IMR-90 (cell line): ENCODE data around the gene C10orf90. TPM values are rescaled to one million over a fixed set of nuclear protein-coding genes. Genes with fewer than 3 reads are reported as not detected.

Source experiments
- ATAC-seq: fragments of 200-7000 bp; cut with Tn5 transposase; 2 replicates; pipeline ENCODE4 v1.9.1; 2020; ENCODE audit warnings: low read depth, mild to moderate bottlenecking, moderate library complexity
- BruUV-seq: library from RNA; stranded (reverse); fragments of 400-500 nt; replicated peaks from 2 replicates; lab custom pipeline; 2021; lab: Mats Ljungman, UMichigan
- CTCF ChIA-PET: fragments of 300-600 bp; formaldehyde crosslinking; extraction: SDS; loops from one replicate; lab custom pipeline; 2021; ENCODE audit warnings: antibody characterized with exemption; lab: Yijun Ruan, JAX
- POLR2A ChIA-PET: fragments of 300-600 bp; sonication (Branson Sonifier 250); formaldehyde crosslinking; loops from one replicate; lab custom pipeline; 2022; ENCODE audit warnings: antibody characterized with exemption; ENCODE audit not compliant: unreplicated experiment; lab: Charles Lee
- DNase-seq: peaks from one replicate; pipeline ENCODE4 v3.0.0; 2013
- H2AFZ ChIP-seq: replicated peaks from 2 replicates; pipeline ENCODE3; 2013; ENCODE audit warnings: low read length, mild to moderate bottlenecking; ENCODE audit not compliant: poor library complexity
- H2AK5ac ChIP-seq: 2 replicates; pipeline ENCODE4 v1.6.1; 2013; ENCODE audit warnings: low read depth, low read length, inconsistent platforms
- H2AK9ac ChIP-seq: replicated peaks from 2 replicates; pipeline ENCODE3; 2013; ENCODE audit warnings: mild to moderate bottlenecking, low read depth, low read length, moderate library complexity; ENCODE audit not compliant: poor library complexity
- H2BK120ac ChIP-seq: 2 replicates; pipeline ENCODE4 v1.6.1; 2013; ENCODE audit warnings: low read depth, low read length, inconsistent platforms
- H2BK15ac ChIP-seq: 3 replicates; pipeline ENCODE4 v1.6.1; 2013; ENCODE audit warnings: low read depth, low read length, inconsistent platforms
- H2BK20ac ChIP-seq: 2 replicates; pipeline ENCODE4 v1.6.1; 2013; ENCODE audit warnings: low read depth, mild to moderate bottlenecking, inconsistent platforms, low read length, moderate library complexity
- H2BK5ac ChIP-seq: 2 replicates; pipeline ENCODE4 v1.6.1; 2013; ENCODE audit warnings: mild to moderate bottlenecking, low read depth, low read length, inconsistent platforms; ENCODE audit not compliant: poor library complexity, severe bottlenecking
- H3K14ac ChIP-seq: replicated peaks from 2 replicates; pipeline ENCODE4 v1.6.1; 2013; ENCODE audit warnings: low read depth, low read length, inconsistent platforms
- H3K18ac ChIP-seq: 2 replicates; pipeline ENCODE4 v1.6.1; 2013; ENCODE audit warnings: low read depth, low read length, control low read depth
- H3K23ac ChIP-seq: 2 replicates; pipeline ENCODE4 v1.6.1; 2013; ENCODE audit warnings: low read depth, low read length, inconsistent platforms
- H3K27ac ChIP-seq: 2 replicates; pipeline ENCODE4 v1.5.1; 2013; ENCODE audit warnings: mild to moderate bottlenecking, control low read depth, low read length; ENCODE audit not compliant: insufficient read depth
- H3K27me3 ChIP-seq: 2 replicates; pipeline ENCODE4 v1.6.1; 2013; ENCODE audit warnings: low read length; ENCODE audit not compliant: control insufficient read depth, insufficient read depth
- H3K36me3 ChIP-seq: 2 replicates; pipeline ENCODE4 v1.6.1; 2013; ENCODE audit warnings: low read length, mixed read lengths; ENCODE audit not compliant: control insufficient read depth, insufficient read depth
- H3K4ac ChIP-seq: 2 replicates; pipeline ENCODE4 v1.6.1; 2013; ENCODE audit warnings: low read depth, low read length, inconsistent platforms
- H3K4me1 ChIP-seq: 2 replicates; pipeline ENCODE4 v1.6.1; 2013; ENCODE audit warnings: low read length, mixed read lengths; ENCODE audit not compliant: control insufficient read depth, insufficient read depth
- H3K4me2 ChIP-seq: 2 replicates; pipeline ENCODE4 v1.6.1; 2013; ENCODE audit warnings: low read depth, mild to moderate bottlenecking, control low read depth, low read length, moderate library complexity
- H3K4me3 ChIP-seq: 2 replicates; pipeline ENCODE4 v1.5.1; 2013; ENCODE audit warnings: low read depth, mild to moderate bottlenecking, control low read depth, low read length, moderate library complexity; ENCODE audit not compliant: insufficient read depth
- H3K56ac ChIP-seq: 2 replicates; pipeline ENCODE4 v1.6.1; 2013; ENCODE audit warnings: low read length, inconsistent platforms; ENCODE audit not compliant: insufficient read depth; ENCODE audit errors: extremely low read depth
- H3K79me1 ChIP-seq, 2 experiments: 2 replicates each; pipeline ENCODE4 v1.6.1; 2013; ENCODE audit warnings: low read length in 2 of 2, inconsistent platforms in 1 of 2, low read depth in 1 of 2
- H3K9ac ChIP-seq: 2 replicates; pipeline ENCODE4 v1.6.1; 2013; ENCODE audit warnings: low read depth, low read length, control low read depth
- H3K9me1 ChIP-seq: 2 replicates; pipeline ENCODE4 v1.6.1; 2013; ENCODE audit warnings: low read length, inconsistent platforms; ENCODE audit not compliant: insufficient read depth
- H3K9me3 ChIP-seq: 2 replicates; pipeline ENCODE4 v1.6.1; 2013; ENCODE audit warnings: low read length; ENCODE audit not compliant: control insufficient read depth, insufficient read depth
- H4K20me1 ChIP-seq: 2 replicates; pipeline ENCODE4 v1.6.1; 2013; ENCODE audit warnings: low read length, inconsistent platforms; ENCODE audit not compliant: insufficient read depth
- H4K5ac ChIP-seq: 2 replicates; pipeline ENCODE4 v1.6.1; 2013; ENCODE audit warnings: mild to moderate bottlenecking, low read depth, low read length, control low read depth
- H4K8ac ChIP-seq, 2 experiments: 2 replicates each; pipeline ENCODE4 v1.6.1; 2013; ENCODE audit warnings: low read depth in 2 of 2, low read length in 2 of 2, control low read depth in 1 of 2, inconsistent platforms in 1 of 2
- H4K91ac ChIP-seq: 2 replicates; pipeline ENCODE4 v1.6.1; 2013; ENCODE audit warnings: low read depth, low read length, inconsistent platforms; ENCODE audit not compliant: insufficient read depth
- BHLHE40 ChIP-seq: fragments of 150-350 bp; IDR thresholded peaks from 2 replicates; pipeline ENCODE4 v1.6.1; 2016; ENCODE audit warnings: mild to moderate bottlenecking, low read depth, low read length
- CHD1 ChIP-seq: IDR thresholded peaks from 2 replicates; pipeline ENCODE4 v1.6.1; 2012; ENCODE audit warnings: low read depth, low read length, improper control_type of control experiment
- FOS ChIP-seq: fragments of 150-350 bp; IDR thresholded peaks from 2 replicates; pipeline ENCODE4 v1.6.1; 2016; ENCODE audit warnings: low read depth, low read length
- NFE2L2 ChIP-seq: fragments of 150-350 bp; IDR thresholded peaks from 2 replicates; pipeline ENCODE4 v1.6.1; 2016; ENCODE audit warnings: low read depth, mild to moderate bottlenecking, low read length
- POLR2A ChIP-seq: IDR thresholded peaks from 2 replicates; pipeline ENCODE4 v1.6.1; 2012; ENCODE audit warnings: mild to moderate bottlenecking, low read depth, low read length
- RCOR1 ChIP-seq: IDR thresholded peaks from 2 replicates; pipeline ENCODE4 v1.6.1; 2012; ENCODE audit warnings: mild to moderate bottlenecking, low read length, improper control_type of control experiment; ENCODE audit not compliant: insufficient replicate concordance
- WGBS, 2 experiments: methylation state at CpG; one replicate each; pipeline versions ENCODE4 v1.1.5 to v1.1.7; 2013; ENCODE audit warnings: missing lambda C conversion rate in 2 of 2; ENCODE audit not compliant: insufficient read length in 1 of 2; ENCODE audit errors: extremely low coverage in 2 of 2; 5-methylcytosine and 5-hydroxymethylcytosine counted together
- dilution Hi-C: fragments of 300-500 bp; cut with HindIII; formaldehyde crosslinking; loops from one replicate; pipeline ENCODE4 v1.14.3; 2018; ENCODE audit warnings: low sequenced_read_pairs; ENCODE audit not compliant: unreplicated experiment
- in situ Hi-C: fragments of 300-500 bp; cut with MboI; formaldehyde crosslinking; loops from 3 replicates; pipeline ENCODE4 v1.14.3; 2019; ENCODE audit warnings: low sequenced_read_pairs, inconsistent platforms, mixed read lengths
- intact Hi-C: fragments of 100-400 bp; cut with micrococcal nuclease; formaldehyde crosslinking; loops from 2 replicates; pipeline ENCODE4 v1.10.0; 2022
- polyA plus RNA-seq, 3 experiments: library from polyadenylated mRNA; depleted of rRNA; stranded (reverse); fragments of >200 nt; gene quantifications; 2 replicates each; pipeline ENCODE4 v1.2.3, GENCODE V29; 2012; ENCODE audit warnings: low replicate concordance in 1 of 3
- total RNA-seq: library from RNA; depleted of rRNA; stranded (reverse); fragments of >200 nt; gene quantifications from 2 replicates; pipeline ENCODE4 v1.2.3, GENCODE V29; 2012
- TF ChIP-seq, protein P1 (sequence below): fragments of 150-350 bp; IDR thresholded peaks from 2 replicates; pipeline ENCODE4 v1.6.1; 2016; ENCODE audit warnings: low read depth, mild to moderate bottlenecking, low read length, moderate library complexity, borderline replicate concordance

C10orf90 gene
- total and polyA plus RNA-seq, 2 of the 4 experiments (the other 2 are of a cell fraction) = 0.05 to 0.18 TPM

GRCh38 chr10:126651467-126651866 is 19.0 kb downstream of the C10orf90 start:
- H2AFZ ChIP-seq = no peak overlapping the region
- H3K9me3 ChIP-seq = peaks cover under 1% of the 10 kb centered on the region; the same call in 1 of the 2 replicates
- H4K8ac ChIP-seq = no peak overlapping the region
- intact Hi-C loops = no loop called here
- ATAC-seq (no peak), DNase-seq (no peak)
- H3K4me3 ChIP-seq = no peak overlapping the region
- no peaks in the 10 kb centered on the region for H4K20me1 ChIP-seq
- H3K14ac ChIP-seq = no peak overlapping the region
- no peak overlapping the region for H3K4me2 ChIP-seq
- no peaks in the 10 kb centered on the region for H3K27me3 ChIP-seq
- H3K4ac ChIP-seq = no peak overlapping the region
- H3K56ac ChIP-seq = no peak overlapping the region
- no peaks in the 10 kb centered on the region for H3K9me1 ChIP-seq
- no peak overlapping the region for H2BK15ac ChIP-seq
- no peaks in the 10 kb centered on the region for H3K36me3 ChIP-seq
- ChIA-PET POLR2A (no interaction called here), CTCF (no interaction called here)
- no peak overlapping the region for H4K91ac ChIP-seq
- no peak overlapping the region for H3K9ac ChIP-seq
- in situ Hi-C loops = no loop called here
- H3K23ac ChIP-seq = no peak overlapping the region
- WGBS, 2 experiments = no CpG with 5 or more reads among the region's 3 CpGs
- no peak overlapping the region for H3K27ac ChIP-seq
- no peak overlapping the region for H2BK20ac ChIP-seq
- no TSS peak for BruUV-seq
- no peak for TF ChIP-seq POLR2A
- TF ChIP-seq RCOR1 = no peak
- no peak for TF ChIP-seq BHLHE40
- TF ChIP-seq, protein P1, sequence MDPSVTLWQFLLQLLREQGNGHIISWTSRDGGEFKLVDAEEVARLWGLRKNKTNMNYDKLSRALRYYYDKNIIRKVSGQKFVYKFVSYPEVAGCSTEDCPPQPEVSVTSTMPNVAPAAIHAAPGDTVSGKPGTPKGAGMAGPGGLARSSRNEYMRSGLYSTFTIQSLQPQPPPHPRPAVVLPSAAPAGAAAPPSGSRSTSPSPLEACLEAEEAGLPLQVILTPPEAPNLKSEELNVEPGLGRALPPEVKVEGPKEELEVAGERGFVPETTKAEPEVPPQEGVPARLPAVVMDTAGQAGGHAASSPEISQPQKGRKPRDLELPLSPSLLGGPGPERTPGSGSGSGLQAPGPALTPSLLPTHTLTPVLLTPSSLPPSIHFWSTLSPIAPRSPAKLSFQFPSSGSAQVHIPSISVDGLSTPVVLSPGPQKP = no peak
- no peak for TF ChIP-seq NFE2L2
- no peak for TF ChIP-seq FOS
- no peak for TF ChIP-seq CHD1
- H3K18ac ChIP-seq = no peak overlapping the region
- H2BK5ac ChIP-seq = no peak overlapping the region
- H2AK5ac ChIP-seq = no peak overlapping the region
- dilution Hi-C loops = no loop called here
- no peak overlapping the region for H2AK9ac ChIP-seq
- H3K4me1 ChIP-seq = no peaks in the 10 kb centered on the region
- no peaks in the 10 kb centered on the region for H3K79me1 ChIP-seq
- H4K5ac ChIP-seq = no peak overlapping the region
- H2BK120ac ChIP-seq = no peak overlapping the region
